ENCODE measurements around the gene VAV3.

DNA sequence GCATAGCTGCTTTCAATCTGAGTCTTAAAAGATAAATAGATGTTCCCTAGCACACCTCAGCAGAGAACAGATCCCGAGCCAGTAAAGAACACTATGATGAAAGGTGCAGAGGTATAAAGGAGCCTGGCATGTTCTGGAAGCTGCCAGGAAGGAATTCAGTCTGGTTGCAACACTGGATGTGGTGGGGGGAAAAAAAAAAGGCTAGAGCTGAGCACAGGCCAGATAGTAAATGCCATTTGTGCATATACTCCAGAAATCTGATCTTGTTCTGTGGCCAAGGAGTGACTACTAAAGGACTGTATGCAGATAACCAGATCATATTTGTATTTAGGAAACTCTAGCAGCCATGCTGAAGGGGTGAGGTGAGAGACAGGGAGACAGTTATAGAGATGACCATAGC is 240.3 kb downstream of the VAV3 start:
- TF ChIP-seq, protein P1, sequence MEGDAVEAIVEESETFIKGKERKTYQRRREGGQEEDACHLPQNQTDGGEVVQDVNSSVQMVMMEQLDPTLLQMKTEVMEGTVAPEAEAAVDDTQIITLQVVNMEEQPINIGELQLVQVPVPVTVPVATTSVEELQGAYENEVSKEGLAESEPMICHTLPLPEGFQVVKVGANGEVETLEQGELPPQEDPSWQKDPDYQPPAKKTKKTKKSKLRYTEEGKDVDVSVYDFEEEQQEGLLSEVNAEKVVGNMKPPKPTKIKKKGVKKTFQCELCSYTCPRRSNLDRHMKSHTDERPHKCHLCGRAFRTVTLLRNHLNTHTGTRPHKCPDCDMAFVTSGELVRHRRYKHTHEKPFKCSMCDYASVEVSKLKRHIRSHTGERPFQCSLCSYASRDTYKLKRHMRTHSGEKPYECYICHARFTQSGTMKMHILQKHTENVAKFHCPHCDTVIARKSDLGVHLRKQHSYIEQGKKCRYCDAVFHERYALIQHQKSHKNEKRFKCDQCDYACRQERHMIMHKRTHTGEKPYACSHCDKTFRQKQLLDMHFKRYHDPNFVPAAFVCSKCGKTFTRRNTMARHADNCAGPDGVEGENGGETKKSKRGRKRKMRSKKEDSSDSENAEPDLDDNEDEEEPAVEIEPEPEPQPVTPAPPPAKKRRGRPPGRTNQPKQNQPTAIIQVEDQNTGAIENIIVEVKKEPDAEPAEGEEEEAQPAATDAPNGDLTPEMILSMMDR (IDR thresholded peaks at IDR 0.05), result no peak
- TF ChIP-seq, protein P2, sequence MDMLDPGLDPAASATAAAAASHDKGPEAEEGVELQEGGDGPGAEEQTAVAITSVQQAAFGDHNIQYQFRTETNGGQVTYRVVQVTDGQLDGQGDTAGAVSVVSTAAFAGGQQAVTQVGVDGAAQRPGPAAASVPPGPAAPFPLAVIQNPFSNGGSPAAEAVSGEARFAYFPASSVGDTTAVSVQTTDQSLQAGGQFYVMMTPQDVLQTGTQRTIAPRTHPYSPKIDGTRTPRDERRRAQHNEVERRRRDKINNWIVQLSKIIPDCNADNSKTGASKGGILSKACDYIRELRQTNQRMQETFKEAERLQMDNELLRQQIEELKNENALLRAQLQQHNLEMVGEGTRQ (IDR thresholded peaks at IDR 0.05; ENCODE audit: borderline replicate concordance, low read depth, low read length), result no peak
- TF ChIP-seq, protein P3, sequence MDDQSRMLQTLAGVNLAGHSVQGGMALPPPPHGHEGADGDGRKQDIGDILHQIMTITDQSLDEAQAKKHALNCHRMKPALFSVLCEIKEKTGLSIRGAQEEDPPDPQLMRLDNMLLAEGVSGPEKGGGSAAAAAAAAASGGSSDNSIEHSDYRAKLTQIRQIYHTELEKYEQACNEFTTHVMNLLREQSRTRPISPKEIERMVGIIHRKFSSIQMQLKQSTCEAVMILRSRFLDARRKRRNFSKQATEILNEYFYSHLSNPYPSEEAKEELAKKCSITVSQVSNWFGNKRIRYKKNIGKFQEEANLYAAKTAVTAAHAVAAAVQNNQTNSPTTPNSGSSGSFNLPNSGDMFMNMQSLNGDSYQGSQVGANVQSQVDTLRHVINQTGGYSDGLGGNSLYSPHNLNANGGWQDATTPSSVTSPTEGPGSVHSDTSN (IDR thresholded peaks at IDR 0.05), result no peak
- TF ChIP-seq ELF1 (IDR thresholded peaks at IDR 0.05), result no peak
- TF ChIP-seq RAD21 (IDR thresholded peaks at IDR 0.05; ENCODE audit: low read length), result no peak
- no peak for TF ChIP-seq POLR2AphosphoS5 (IDR thresholded peaks at IDR 0.05; ENCODE audit: low read depth, low read length)
- no peak for TF ChIP-seq GABPA (IDR thresholded peaks at IDR 0.05; ENCODE audit: low read depth)
- TF ChIP-seq YY1 (IDR thresholded peaks at IDR 0.05; ENCODE audit: low read depth), result no peak
- no peak for TF ChIP-seq EP300 (IDR thresholded peaks at IDR 0.05; ENCODE audit: borderline replicate concordance in 1 of 2, low read depth in 1 of 2, low read length in 1 of 2)
- no peak for TF ChIP-seq TAF1 (IDR thresholded peaks at IDR 0.05; ENCODE audit: borderline replicate concordance, low read depth, low read length)
- TF ChIP-seq SIN3A (IDR thresholded peaks at IDR 0.05; ENCODE audit: borderline replicate concordance, low read depth, low read length), result no peak
- TF ChIP-seq MXI1 (IDR thresholded peaks at IDR 0.05; ENCODE audit: low read depth, low read length), result no peak
- no peak for TF ChIP-seq GATA2 (CRISPR knock-in tag; IDR thresholded peaks at IDR 0.05)
- TF ChIP-seq, protein P4, sequence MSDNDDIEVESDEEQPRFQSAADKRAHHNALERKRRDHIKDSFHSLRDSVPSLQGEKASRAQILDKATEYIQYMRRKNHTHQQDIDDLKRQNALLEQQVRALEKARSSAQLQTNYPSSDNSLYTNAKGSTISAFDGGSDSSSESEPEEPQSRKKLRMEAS (IDR thresholded peaks at IDR 0.05; ENCODE audit: low read depth), result no peak
